ENCODE measurements around the gene MYOD1.

MYOD1 gene

GRCh38 chr11:17703951-17704350 is 15.4 kb upstream of the MYOD1 start:
- peaks cover 0 to 3% (median 0%) of the 10 kb centered on the region in 3 experiments for H3K27me3 ChIP-seq (ENCODE audit: control insufficient read depth in 3 of 3, insufficient read depth in 3 of 3, low read depth in 1 of 3, low read length in 3 of 3)
- H2AK5ac ChIP-seq (ENCODE audit: low read depth, low read length) = no peak overlapping the region
- no peaks in the 10 kb centered on the region for H3K4me1 ChIP-seq (ENCODE audit: control insufficient read depth in 2 of 2, insufficient read depth in 1 of 2, low read depth in 1 of 2, low read length in 2 of 2)
- no peak for DNase-seq (ENCODE audit: low spot score)
- H3K14ac ChIP-seq (ENCODE audit: low read length) = no peak overlapping the region
- H4K8ac ChIP-seq (ENCODE audit: low read depth, low read length) = no peak overlapping the region
- H2BK12ac ChIP-seq (ENCODE audit: low read length) = no peak overlapping the region
- no peak overlapping the region for H3K18ac ChIP-seq (ENCODE audit: low read length)
- no peak overlapping the region for H2BK5ac ChIP-seq (ENCODE audit: low read length)
- H3K4me3 ChIP-seq (ENCODE audit: low read length in 2 of 2) = no peak overlapping the region
- H3K79me1 ChIP-seq (ENCODE audit: low read depth, low read length) = no peaks in the 10 kb centered on the region
- H3K4ac ChIP-seq (ENCODE audit: low read length) = no peak overlapping the region
- WGBS, 2 donors (ENCODE audit: extremely low coverage in 2 of 2, insufficient read length in 2 of 2, insufficient replicate concordance in 1 of 2) = no CpG with 5 or more reads among the region's 2 CpGs
- no peak overlapping the region for H3K23ac ChIP-seq (ENCODE audit: low read depth, low read length, poor library complexity)
- H4K91ac ChIP-seq (ENCODE audit: low read depth, low read length, poor library complexity) = no peak overlapping the region
- no peak overlapping the region for H2AFZ ChIP-seq (ENCODE audit: low read length)
- H3K4me2 ChIP-seq (ENCODE audit: insufficient read depth, low read length, poor library complexity, severe bottlenecking) = no peak overlapping the region
- H2BK120ac ChIP-seq (ENCODE audit: low read depth, low read length) = no peak overlapping the region
- H3K9me3 ChIP-seq (replicated peaks in 1 of 2; ENCODE audit: control insufficient read depth in 2 of 2, insufficient read depth in 1 of 2, low read depth in 1 of 2, low read length in 2 of 2) = peaks cover 0 to 4% of the 10 kb centered on the region in 2 donors
- no peak overlapping the region for H3K27ac ChIP-seq (replicated peaks; ENCODE audit: low read length)
- no peak overlapping the region for H2BK15ac ChIP-seq (ENCODE audit: low read length)
- no peaks in the 10 kb centered on the region for H3K36me3 ChIP-seq (replicated peaks in 1 of 2; ENCODE audit: control insufficient read depth in 2 of 2, insufficient read depth in 2 of 2, low read length in 2 of 2)
- no peak overlapping the region for H3K9ac ChIP-seq (ENCODE audit: low read depth, low read length, poor library complexity)

GRCh38 chr11:17707830-17708229 is 11.5 kb upstream of the MYOD1 start:
- Histone ChIP-seq H4K91ac (ENCODE audit: low read depth, low read length, poor library complexity) (no peak overlapping the region), H3K9ac (ENCODE audit: low read depth, low read length, poor library complexity) (peak overlapping the region; percentile 46), H3K4ac (ENCODE audit: low read length) (no peak overlapping the region), H3K27ac (replicated peaks; ENCODE audit: low read length) (no peak overlapping the region), H3K4me1 (ENCODE audit: control insufficient read depth in 2 of 2, insufficient read depth in 1 of 2, low read depth in 1 of 2, low read length in 2 of 2) (peaks cover 0 to 3% of the 10 kb centered on the region in 2 donors), H3K4me2 (ENCODE audit: insufficient read depth, low read length, poor library complexity, severe bottlenecking) (no peak overlapping the region), H3K27me3 (ENCODE audit: control insufficient read depth in 3 of 3, insufficient read depth in 3 of 3, low read depth in 1 of 3, low read length in 3 of 3) (peaks cover 0 to 39% (median 0%) of the 10 kb centered on the region in 3 experiments), H2BK5ac (ENCODE audit: low read length) (no peak overlapping the region), H3K23ac (ENCODE audit: low read depth, low read length, poor library complexity) (no peak overlapping the region), H2AFZ (ENCODE audit: low read length) (no peak overlapping the region), H2AK5ac (ENCODE audit: low read depth, low read length) (peak overlapping the region; percentile 13), H3K4me3 (ENCODE audit: low read length in 2 of 2) (no peak overlapping the region), H2BK120ac (ENCODE audit: low read depth, low read length) (peak overlapping the region; percentile 33), H3K18ac (ENCODE audit: low read length) (peak overlapping the region; percentile 13), H2BK12ac (ENCODE audit: low read length) (peak overlapping the region; percentile 87), H3K14ac (ENCODE audit: low read length) (peak overlapping the region; percentile 66), H3K36me3 (replicated peaks in 1 of 2; ENCODE audit: control insufficient read depth in 2 of 2, insufficient read depth in 2 of 2, low read length in 2 of 2) (no peaks in the 10 kb centered on the region), H4K8ac (ENCODE audit: low read depth, low read length) (no peak overlapping the region), H3K79me1 (ENCODE audit: low read depth, low read length) (no peaks in the 10 kb centered on the region), H3K9me3 (replicated peaks in 1 of 2; ENCODE audit: control insufficient read depth in 2 of 2, insufficient read depth in 1 of 2, low read depth in 1 of 2, low read length in 2 of 2) (peaks cover 0 to 7% of the 10 kb centered on the region in 2 donors), H2BK15ac (ENCODE audit: low read length) (peak overlapping the region; percentile 18)
- no CpG with 5 or more reads among the region's 4 CpGs for WGBS, 2 donors (ENCODE audit: extremely low coverage in 2 of 2, insufficient read length in 2 of 2, insufficient replicate concordance in 1 of 2)
- no peak for DNase-seq (ENCODE audit: low spot score)

GRCh38 chr11:17711836-17712235 is 7.5 kb upstream of the MYOD1 start:
- Histone ChIP-seq H2BK5ac (ENCODE audit: low read length) (no peak overlapping the region), H2BK15ac (ENCODE audit: low read length) (no peak overlapping the region), H4K8ac (ENCODE audit: low read depth, low read length) (no peak overlapping the region), H4K91ac (ENCODE audit: low read depth, low read length, poor library complexity) (no peak overlapping the region), H3K9ac (ENCODE audit: low read depth, low read length, poor library complexity) (no peak overlapping the region), H3K4me2 (ENCODE audit: insufficient read depth, low read length, poor library complexity, severe bottlenecking) (no peak overlapping the region), H3K4me3 (ENCODE audit: low read length in 2 of 2) (no peak overlapping the region), H3K14ac (ENCODE audit: low read length) (no peak overlapping the region), H3K4ac (ENCODE audit: low read length) (no peak overlapping the region), H2BK12ac (ENCODE audit: low read length) (no peak overlapping the region), H2AK5ac (ENCODE audit: low read depth, low read length) (no peak overlapping the region), H3K9me3 (replicated peaks in 1 of 2; ENCODE audit: control insufficient read depth in 2 of 2, insufficient read depth in 1 of 2, low read depth in 1 of 2, low read length in 2 of 2) (peaks cover 0 to 3% of the 10 kb centered on the region in 2 donors), H3K36me3 (replicated peaks in 1 of 2; ENCODE audit: control insufficient read depth in 2 of 2, insufficient read depth in 2 of 2, low read length in 2 of 2) (no peaks in the 10 kb centered on the region), H2AFZ (ENCODE audit: low read length) (no peak overlapping the region), H3K27me3 (ENCODE audit: control insufficient read depth in 3 of 3, insufficient read depth in 3 of 3, low read depth in 1 of 3, low read length in 3 of 3) (peaks cover 0 to 74% (median 3%) of the 10 kb centered on the region in 3 experiments), H3K4me1 (ENCODE audit: control insufficient read depth in 2 of 2, insufficient read depth in 1 of 2, low read depth in 1 of 2, low read length in 2 of 2) (peaks cover 0 to 3% of the 10 kb centered on the region in 2 donors), H3K18ac (ENCODE audit: low read length) (peak overlapping the region; percentile 44), H3K23ac (ENCODE audit: low read depth, low read length, poor library complexity) (no peak overlapping the region), H3K27ac (replicated peaks; ENCODE audit: low read length) (no peak overlapping the region), H2BK120ac (ENCODE audit: low read depth, low read length) (no peak overlapping the region), H3K79me1 (ENCODE audit: low read depth, low read length) (no peaks in the 10 kb centered on the region)
- no peak for DNase-seq (ENCODE audit: low spot score)
- WGBS, 2 donors (ENCODE audit: extremely low coverage in 2 of 2, insufficient read length in 2 of 2, insufficient replicate concordance in 1 of 2) = no CpG with 5 or more reads among the region's 4 CpGs

- Histone ChIP-seq H3K9me3 (replicated peaks in 1 of 2; ENCODE audit: control insufficient read depth in 2 of 2, insufficient read depth in 1 of 2, low read depth in 1 of 2, low read length in 2 of 2) (peaks cover 0 to 3% of the 10 kb centered on the region in 2 donors), H3K4me1 (ENCODE audit: control insufficient read depth in 2 of 2, insufficient read depth in 1 of 2, low read depth in 1 of 2, low read length in 2 of 2) (peaks cover 0 to 5% of the 10 kb centered on the region in 2 donors), H3K23ac (ENCODE audit: low read depth, low read length, poor library complexity) (no peak overlapping the region), H4K8ac (ENCODE audit: low read depth, low read length) (no peak overlapping the region), H3K27me3 (ENCODE audit: control insufficient read depth in 3 of 3, insufficient read depth in 3 of 3, low read depth in 1 of 3, low read length in 3 of 3) (peaks cover 5 to 95% (median 24%) of the 10 kb centered on the region in 3 experiments), H3K4ac (ENCODE audit: low read length) (no peak overlapping the region), H2AFZ (ENCODE audit: low read length) (no peak overlapping the region), H2BK15ac (ENCODE audit: low read length) (no peak overlapping the region), H4K91ac (ENCODE audit: low read depth, low read length, poor library complexity) (no peak overlapping the region), H2AK5ac (ENCODE audit: low read depth, low read length) (no peak overlapping the region), H2BK120ac (ENCODE audit: low read depth, low read length) (no peak overlapping the region), H3K36me3 (replicated peaks in 1 of 2; ENCODE audit: control insufficient read depth in 2 of 2, insufficient read depth in 2 of 2, low read length in 2 of 2) (no peaks in the 10 kb centered on the region), H3K4me2 (ENCODE audit: insufficient read depth, low read length, poor library complexity, severe bottlenecking) (no peak overlapping the region), H2BK5ac (ENCODE audit: low read length) (no peak overlapping the region), H3K18ac (ENCODE audit: low read length) (no peak overlapping the region), H3K27ac (replicated peaks; ENCODE audit: low read length) (no peak overlapping the region), H3K79me1 (ENCODE audit: low read depth, low read length) (no peaks in the 10 kb centered on the region), H2BK12ac (ENCODE audit: low read length) (no peak overlapping the region), H3K14ac (ENCODE audit: low read length) (no peak overlapping the region), H3K4me3 (ENCODE audit: low read length in 2 of 2) (no peak overlapping the region), H3K9ac (ENCODE audit: low read depth, low read length, poor library complexity) (no peak overlapping the region)
- WGBS, 2 donors (ENCODE audit: extremely low coverage in 2 of 2, insufficient read length in 2 of 2, insufficient replicate concordance in 1 of 2) = no CpG with 5 or more reads among the region's 1 CpG
- DNase-seq (ENCODE audit: low spot score) = no peak
Measured at GRCh38 chr11:17713851-17714250, 5.5 kb upstream of the MYOD1 start.

All from neuronal stem cell (in vitro differentiated cells).